HG03060 (cell line): ENCODE results near the gene LYPD6.

ENCODE experiments used
- ATAC-seq: cut with Tn5 transposase; IDR thresholded peaks from one replicate; pipeline ENCODE4 v1.9.1; 2021; ENCODE audit warnings: low read depth, moderate number of reproducible peaks; ENCODE audit not compliant: unreplicated experiment

Gene LYPD6

DNA sequence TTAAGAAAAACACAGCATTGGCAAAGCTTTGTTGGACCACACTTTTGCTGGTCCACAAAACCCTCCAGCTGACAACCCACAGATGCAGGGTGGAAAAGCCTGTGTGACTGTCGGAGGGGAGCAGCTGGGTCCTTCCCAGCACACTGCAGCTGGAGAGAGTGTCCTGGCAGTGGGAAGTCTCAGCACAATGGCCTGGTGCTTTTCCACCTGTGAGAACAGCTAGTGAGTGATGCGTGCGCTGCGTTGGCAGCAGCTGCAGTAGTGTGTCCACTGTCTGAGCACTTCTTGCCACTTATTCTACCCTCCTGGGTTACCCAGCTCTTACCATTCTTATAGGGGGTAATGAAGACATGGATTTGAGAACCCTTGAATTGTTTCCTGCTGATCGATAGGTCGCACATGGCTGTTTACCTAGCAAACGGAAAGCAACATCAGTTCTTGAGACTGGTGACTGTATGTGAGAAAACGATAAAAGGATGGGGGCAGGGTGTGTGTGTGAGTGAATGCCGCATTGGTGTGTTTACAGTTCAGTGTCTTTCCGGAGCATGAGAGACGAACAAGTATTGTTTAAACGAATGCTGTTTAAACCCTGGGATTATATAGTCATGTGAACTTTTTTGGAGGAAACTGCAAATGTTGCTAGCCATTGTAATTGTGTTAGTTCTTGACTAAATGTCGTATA lies 69.7 kb downstream of the LYPD6 start:
- ATAC-seq, result no peak

DNA sequence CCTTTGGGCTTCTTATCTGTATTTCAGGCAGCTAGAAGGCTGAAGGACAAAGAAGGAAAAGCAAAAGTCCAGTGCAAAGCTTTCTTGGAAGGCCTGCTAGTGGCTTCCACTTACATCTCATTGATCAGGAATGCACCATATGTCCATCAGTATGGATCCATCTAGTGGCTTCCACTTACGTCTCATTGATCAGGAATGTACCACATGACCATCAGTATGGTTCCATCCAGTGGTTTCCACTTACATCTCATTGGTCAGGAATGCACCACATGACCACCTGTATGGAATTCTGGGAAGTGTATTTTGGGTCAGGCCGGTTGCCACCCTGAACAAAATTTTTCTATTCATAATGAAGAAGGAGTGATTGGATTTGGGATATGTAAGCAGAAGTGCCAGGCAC lies 70.6 kb downstream of the LYPD6 start:
- no peak for ATAC-seq

DNA sequence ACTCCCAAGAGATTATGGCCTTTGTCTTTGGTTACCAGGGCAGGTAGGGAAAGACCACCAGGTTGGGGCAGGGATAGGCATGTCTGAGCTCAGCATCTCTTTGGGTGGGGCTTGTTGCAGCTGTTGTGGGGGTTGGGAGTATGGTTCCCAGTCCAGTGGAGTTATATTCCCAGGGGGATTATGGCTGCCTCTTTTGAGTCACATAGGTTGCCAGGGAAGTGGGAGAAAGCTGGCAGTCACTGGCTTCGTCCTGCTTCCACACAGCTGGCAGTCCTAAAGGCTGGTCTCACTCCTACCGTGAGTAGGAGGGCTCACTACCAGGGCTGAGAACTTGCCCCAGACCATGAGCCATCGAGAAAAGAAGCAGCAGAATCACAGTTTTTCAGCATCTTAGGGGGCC lies 79.1 kb downstream of the LYPD6 start:
- no peak for ATAC-seq

DNA sequence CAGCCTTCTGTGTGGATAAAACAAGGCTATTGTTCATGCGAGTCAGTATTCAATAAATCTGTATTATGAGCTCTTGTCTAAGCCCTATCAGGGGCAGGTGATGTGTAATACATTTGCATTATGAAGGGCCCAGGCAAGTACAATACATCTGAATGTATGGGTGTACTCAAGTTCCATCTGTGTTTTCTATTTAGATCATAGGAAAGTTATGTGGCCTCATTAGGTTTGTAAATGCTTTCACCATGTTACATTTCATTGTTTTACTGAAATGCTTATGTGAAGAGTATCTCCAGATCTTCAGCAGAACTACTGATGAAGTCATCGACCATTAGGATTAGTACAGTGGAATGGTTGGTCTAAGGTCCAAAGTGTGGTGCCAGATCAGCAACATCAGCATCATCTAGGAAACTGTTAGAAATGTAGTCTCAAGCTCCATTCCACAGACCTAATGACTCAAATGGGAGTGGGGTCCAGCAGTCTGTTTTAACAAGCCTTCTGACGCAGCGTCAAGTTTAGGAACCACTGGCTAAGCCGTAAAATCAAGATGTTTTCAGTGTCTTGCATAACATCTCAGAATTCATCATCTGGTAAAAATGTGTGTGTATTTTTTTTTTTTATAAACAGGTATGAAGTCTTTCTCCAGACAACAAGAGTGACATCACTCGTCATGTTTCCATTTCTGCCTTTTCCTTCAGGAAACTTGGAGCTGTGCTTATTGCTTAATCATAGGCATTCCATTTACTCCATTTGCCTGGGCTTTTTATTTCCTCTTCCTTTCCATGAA lies 80.5 kb downstream of the LYPD6 start:
- ATAC-seq, result no peak

DNA sequence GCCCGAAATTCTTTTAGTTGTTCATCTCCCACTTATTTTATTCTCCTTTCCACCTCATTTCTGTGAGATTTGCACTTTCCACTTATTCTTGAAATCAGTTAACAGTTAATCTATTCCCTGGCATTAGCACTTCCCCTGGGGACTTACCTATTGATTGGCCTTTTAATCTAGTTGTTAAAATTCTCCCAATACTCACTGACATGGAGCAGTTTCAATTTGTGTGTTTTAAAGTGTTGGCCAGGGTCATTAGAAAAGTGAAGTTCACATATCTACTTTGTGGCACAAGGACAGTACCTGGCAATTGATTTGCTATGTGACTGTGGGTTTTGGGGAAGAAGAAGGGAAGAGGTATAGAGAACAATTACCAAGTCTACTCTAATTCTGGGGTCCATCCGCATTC lies 83.1 kb downstream of the LYPD6 start:
- ATAC-seq, result no peak

DNA sequence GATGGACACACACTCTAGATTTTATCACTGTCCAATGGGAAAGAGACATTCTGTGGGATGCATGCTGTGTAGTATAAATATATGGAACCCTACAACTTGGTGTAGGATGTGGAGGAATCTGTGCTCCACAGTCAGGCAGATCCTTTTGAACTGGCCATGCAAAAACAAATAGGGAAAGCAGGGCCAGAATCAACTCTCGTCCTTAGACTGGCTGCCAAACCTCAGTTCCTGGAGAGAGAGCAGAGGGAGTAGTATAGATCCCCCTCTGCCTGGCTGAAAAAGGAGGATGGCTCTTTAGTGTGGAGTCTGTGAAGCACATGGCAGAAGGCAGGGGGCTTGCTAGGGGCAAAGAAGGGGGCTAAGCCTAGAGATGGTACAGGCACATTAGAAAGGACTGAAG lies 84.7 kb downstream of the LYPD6 start:
- ATAC-seq, result no peak

DNA sequence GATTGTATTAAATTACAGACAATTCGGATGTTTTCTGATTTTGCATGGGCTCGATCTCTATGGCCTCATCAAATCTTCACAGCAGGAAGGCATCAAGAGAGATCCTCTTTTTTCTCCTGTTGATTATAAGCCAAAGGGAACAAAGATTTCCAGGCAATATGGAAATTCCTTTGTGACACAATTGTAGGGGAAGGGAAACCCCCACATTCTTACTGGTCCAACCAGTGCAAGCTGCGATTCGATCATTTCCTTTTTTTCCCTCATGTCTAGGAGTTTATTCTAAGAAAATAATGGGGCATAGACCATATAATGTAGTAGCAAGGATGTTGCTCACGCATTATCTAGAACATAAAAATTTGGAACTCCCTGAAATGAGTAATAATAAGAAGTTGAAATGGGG lies 87.7 kb downstream of the LYPD6 start:
- no peak for ATAC-seq

DNA sequence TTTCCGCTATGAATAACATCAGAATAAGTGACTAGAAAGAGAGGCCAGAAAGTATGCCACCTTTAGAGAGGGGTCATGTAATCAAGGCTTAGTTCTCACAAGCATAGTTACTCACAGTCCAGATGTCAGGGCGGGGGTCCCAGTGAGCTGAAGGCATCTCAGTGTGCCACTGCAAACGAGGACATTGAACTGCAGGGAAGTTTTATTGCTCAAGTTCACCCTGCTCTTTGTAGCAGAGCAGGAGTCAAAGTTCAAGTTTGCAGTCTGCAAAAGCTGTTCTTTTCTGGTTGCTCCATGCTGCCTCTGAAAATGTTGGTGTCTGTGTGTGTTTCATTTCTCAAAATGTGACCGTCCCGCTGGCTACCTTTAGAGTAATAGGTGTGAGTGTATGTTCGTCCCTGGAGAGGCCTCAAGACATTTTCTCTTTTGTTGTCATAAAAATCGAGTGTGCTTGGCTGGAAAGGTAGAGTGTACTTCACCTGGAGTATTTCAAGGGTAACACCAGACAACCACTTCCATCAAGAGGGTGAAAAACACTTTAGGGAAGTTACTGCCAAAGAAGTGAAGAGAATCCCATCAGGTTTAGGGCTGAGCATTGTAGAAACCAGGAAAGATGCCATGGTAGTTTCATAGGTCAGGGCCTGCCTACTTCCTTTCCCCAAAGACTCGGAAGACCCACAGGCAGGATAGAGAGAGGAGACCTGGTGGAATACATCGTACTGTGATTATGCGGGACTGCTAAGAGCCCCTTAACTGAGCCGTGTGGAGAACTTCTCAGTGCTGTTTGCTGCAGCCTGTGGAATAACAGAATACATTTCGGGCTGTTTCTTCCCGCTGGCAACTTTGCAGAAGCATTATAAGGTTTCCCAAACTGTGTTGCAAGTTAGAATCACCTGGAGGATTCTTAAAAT lies 89.9 kb downstream of the LYPD6 start:
- ATAC-seq, result no peak

DNA sequence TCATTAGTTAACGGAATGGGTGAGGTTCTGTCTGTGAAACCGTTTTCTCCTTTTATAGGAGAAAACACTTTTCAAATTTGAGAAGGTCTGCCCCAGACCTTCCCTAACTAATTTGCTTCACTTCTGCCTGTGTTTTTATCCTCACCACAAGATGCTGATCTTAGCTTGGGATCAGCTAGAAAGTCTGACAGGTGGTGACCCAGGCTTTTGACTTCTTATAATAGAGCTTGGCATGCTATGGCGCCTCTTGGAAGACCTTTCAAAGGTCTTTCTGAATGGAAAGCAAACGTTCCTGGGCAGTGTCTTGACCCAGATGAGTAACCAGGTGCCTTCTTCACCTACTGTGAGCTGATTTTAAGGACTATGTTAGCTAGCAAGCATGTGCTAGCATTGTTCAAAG lies 91.4 kb downstream of the LYPD6 start:
- ATAC-seq, result no peak

DNA sequence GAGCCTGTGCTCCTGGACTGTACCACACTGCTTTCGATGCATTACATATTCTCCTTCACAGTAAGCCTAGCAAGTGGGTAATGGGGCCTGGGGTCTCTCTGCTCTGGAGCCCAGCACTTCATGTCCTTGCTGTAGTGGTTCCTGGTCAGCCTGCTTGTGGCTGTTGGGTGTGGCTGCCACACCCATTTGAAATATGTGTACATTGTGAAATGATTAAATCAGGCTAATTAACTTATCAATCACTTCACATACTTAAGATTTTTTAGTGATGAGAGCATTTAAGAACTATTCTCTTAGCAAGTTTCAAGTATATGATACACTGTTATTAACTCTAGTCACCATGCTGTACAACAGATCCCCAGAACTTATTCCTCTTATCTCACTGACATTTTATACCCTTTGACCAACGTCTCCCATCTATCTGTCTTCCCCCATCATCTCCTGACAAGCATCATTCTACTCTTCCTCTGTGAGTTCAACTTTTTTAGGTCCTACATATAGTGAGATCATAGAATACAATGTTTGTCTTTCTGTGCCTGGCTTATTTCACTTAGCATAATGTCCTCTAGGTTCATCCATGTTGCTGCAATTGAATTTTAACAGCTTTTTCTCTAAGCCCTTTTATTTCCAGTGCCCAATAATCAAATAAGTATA lies 92.1 kb downstream of the LYPD6 start:
- no peak for ATAC-seq

DNA sequence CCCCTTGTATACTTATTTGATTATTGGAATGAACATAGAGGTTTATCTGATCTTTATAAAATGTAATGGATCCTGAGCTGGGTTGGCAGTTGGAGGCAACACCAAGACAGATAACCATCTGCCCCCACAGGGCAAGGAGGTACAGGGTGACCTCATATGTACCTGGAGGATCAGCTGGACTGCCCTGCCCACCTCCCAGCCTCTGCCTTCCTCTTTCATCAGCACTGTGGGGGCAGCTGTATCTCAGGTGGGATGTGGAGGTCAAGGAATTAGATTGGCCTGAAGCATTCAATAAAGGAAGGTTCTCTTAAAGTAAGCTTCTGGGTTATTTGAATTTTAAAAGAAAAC lies 92.6 kb downstream of the LYPD6 start:
- ATAC-seq, result no peak

DNA sequence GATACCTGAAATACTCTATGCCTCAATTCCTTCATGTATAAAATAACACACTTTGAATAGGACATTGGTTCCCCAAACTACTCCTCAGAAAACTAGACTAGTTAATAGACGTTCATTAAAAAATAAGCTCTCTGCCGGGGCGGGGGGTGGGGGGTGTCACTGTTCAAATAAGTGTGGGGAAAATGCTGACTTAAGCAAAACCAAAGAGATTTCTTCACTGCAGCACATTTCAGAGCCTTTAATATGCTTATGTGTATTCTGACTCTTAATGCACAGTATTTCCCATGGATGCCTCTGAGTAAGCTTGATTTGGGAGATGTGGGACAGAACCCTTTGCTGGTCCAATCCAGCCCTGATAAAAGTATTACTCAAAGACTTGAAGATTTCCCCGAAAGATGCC lies 93.2 kb downstream of the LYPD6 start:
- ATAC-seq, result no peak

DNA sequence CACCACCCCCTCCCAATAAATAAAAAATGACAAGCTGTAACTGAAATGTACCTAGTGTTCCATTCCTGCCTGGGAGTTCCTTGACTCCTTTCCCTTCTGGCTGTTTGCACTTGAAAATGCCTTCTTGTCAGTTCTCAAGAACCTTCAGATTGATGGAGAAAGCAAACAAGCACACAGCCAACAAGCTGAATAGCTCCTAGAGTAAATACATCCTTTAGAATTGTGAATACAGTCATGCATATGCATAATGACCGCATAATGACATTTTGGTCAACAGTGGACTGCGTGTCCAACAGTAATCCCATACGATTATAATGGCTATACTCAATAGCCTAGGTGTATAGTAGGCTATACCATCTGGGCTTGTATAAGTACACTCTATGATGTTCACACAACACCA lies 97.0 kb downstream of the LYPD6 start:
- no peak for ATAC-seq

DNA sequence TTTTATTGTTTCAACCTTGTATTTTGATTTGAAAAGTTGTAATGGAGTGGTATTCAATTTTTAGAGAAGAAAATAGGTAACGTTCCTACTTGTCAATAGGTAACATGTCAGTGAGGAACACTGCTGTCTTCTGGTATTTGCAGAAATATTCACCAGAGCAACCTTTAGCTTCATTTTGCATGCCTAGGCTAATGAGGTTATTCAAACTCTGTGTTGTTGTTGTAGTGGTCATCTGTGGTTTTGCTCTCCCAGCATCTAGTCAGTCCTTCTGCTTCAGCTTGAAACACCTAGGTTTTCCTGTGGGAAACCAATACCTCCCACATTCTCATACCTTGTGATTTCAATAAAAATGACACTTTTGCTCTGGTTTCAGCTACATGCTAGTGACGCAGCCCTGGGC lies 98.4 kb downstream of the LYPD6 start:
- no peak for ATAC-seq

DNA sequence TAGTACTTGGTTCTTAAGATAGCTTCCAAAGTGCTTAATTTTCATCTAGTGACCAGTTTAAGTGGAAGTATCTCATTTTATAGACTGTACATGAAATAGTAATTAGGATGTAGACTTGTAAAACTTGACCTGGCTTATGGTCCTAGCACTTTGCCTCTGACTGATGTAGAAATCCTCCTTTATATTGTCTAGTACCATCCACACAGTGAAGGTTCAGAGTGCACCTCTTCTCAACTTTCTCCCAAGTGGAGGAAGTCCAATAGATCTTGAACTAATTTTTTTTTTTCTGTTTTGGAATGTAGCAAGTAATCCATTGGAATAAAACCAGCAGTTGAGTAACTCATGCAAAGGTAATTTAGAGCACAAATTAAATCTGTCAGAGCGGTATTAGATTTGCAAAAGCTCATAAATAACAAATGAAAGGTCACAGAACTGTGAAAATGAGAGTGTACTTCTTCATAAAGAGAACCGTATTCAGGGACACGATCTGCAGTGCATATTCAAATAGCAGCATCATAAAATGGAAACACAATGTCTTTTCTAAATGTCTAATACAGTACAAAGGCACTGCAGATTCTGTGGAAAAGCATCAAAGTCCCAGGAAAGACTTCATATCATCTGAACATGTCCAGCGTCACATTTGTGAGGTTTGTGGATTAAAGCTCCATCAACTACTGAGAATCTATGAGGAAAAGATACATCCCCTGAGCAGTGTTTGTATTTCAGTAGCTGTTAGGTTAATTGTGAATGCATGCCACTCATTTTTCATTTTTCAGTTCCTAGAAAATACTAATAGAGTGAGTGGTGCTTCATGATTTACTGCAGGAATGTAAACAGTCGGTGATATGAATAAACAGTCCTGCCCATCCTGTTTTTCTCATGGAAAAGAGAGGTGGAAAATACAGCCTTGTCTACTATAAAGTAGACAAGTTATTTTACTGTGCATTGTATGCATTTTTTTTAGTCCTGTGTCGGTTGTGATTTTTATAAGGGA lies 100.7 kb downstream of the LYPD6 start:
- ATAC-seq, result no peak

DNA sequence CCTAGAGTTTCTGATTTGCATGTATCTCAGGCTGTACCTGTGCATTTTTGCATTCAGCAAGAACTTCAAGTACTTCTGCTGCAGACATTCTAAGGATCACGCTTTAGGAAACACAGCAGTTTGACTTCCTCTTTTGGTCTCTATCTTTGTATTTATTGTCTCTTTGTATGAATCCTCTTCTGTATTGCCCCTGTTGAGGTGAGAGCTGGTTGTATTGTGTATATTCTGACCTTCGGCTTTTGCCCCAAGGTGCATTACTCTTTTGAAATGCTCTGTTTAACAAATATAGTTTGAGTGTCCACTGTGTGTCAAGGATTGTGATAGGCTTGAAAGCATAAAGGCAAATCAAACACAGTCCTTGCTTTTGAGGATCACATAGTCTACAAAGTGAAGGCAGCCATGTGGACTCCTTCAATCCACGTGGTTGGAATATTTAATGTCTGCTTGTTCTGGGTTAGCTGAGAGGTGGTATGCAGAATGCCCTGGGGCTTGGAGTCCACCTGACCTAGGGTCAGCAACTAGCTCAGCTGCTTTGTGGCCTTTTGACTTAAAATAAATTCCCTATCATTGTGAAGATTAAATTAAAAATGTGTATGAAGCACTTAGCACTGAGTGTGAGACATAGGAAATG lies 108.1 kb downstream of the LYPD6 start:
- peak; percentile 56 for ATAC-seq

DNA sequence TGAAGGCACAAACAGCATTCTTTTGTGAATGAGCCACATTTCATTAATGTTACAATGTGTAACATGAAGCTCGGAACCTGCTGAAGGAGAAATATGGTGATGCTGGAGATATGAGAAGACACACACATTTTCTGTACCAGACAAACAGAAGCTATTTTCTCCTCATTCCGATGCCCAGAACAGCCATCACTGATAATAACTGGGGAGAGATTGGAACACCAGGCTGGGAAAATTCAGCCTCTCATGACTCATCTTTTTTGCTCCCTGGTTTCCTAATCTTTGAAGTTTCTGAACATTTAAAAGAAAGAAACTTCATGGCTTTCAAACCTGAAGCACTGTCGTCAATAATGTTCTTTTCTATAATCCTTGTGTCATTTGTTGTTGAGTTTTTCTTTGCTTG lies 110.9 kb downstream of the LYPD6 start:
- no peak for ATAC-seq

DNA sequence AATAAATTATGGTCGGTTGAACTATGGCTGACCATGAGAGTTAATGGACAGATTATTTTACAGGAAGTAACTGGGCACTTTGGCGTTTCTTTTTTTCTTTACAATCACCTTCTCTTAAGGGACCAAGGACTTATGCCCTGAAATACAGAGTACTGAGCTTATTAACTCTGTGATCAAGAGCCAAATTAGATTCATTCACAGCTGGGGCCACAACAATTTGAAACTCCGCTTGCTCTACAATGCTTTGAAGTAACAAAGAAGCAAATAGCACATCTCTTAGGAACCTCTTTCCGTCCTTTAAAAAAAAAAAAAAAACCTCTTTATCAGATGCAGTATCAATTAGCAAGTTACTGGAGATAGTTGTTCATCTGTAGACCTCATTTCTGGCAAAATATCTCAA lies 112.0 kb downstream of the LYPD6 start:
- ATAC-seq, result no peak

DNA sequence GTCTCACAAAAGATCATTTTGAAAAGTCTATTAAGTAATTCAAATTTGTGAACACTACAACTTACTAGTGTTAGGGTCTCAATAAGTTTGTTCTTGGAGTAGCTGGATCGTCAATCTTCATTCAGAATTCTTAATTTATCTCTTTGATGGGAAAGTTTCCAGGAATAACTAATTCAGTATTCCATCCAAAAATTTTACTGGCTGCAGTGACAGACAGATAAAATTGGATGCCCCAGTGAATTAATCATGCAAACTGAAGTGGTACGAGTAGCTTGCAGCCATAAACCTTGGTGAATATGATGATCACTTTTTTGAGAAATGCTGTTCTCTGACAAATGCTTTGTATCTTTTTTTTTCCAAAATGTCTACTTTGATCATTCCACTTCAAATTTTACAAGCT lies 112.8 kb downstream of the LYPD6 start:
- ATAC-seq, result no peak
